HCT116 (cell line): ENCODE data around the gene LSAMP. TPM values are rescaled to one million over a fixed set of nuclear protein-coding genes. Genes with fewer than 3 reads are reported as not detected.

Experiments used
- ATAC-seq: fragments of 200-7000 bp; cut with Tn5 transposase; 2 replicates; pipeline ENCODE4 v1.9.1; 2020; ENCODE audit warnings: mild to moderate bottlenecking, moderate library complexity
- BruUV-seq: library from RNA; stranded (reverse); fragments of 400-500 nt; replicated peaks from 2 replicates; lab custom pipeline; 2021; lab: Mats Ljungman, UMichigan
- CTCF ChIA-PET: fragments of 300-600 bp; sonication (Branson Sonifier 250); formaldehyde crosslinking; loops from one replicate; lab custom pipeline; 2021; ENCODE audit warnings: antibody characterized with exemption; lab: Charles Lee
- POLR2A ChIA-PET: fragments of 300-600, 350-600 bp; sonication (Branson Sonifier 250); formaldehyde crosslinking; loops from one replicate; lab custom pipeline; 2021; ENCODE audit warnings: antibody characterized with exemption; lab: Charles Lee
- RAD21 ChIA-PET, 2 experiments: fragments of 300-600 bp; sonication (Branson Sonifier 250); formaldehyde crosslinking; loops; one replicate each; lab custom pipeline; 2023; ENCODE audit warnings: low total read pairs in 2 of 2; ENCODE audit not compliant: uncharacterized antibody in 2 of 2, unreplicated experiment in 2 of 2, low non-redundant PET in 1 of 2; lab: Charles Lee
- DNase-seq: peaks from one replicate; pipeline ENCODE4 v3.0.0-alpha.2; 2010; ENCODE audit warnings: low read depth, low spot score
- H2AFZ ChIP-seq: fragments of 200-600 bp; shearing (Covaris generic), sonication (generic); 2 replicates; pipeline ENCODE4 v1.6.1; 2017; ENCODE audit warnings: low read depth, mixed run types, mixed read lengths, antibody characterized with exemption, low read length; ENCODE audit not compliant: poor library complexity, severe bottlenecking
- H3K27ac ChIP-seq: 2 replicates; pipeline ENCODE4 v1.5.1; 2012; ENCODE audit warnings: low read depth, low read length
- H3K27me3 ChIP-seq: fragments of 200-600 bp; sonication (generic); 2 replicates; pipeline ENCODE4 v1.6.1; 2016; ENCODE audit warnings: mixed run types, low read length, mixed read lengths; ENCODE audit not compliant: insufficient read depth
- H3K36me3 ChIP-seq, 2 experiments: fragments of 200-500 bp in 1 of 2; fragments of 200-600 bp in 1 of 2; sonication (Bioruptor generic) in 1 of 2; sonication (generic) in 1 of 2; 2 replicates each; pipeline versions ENCODE4 v1.5.1 to v1.6.1; 2014 to 2016; ENCODE audit warnings: low read length in 2 of 2, inconsistent platforms in 1 of 2, mixed read lengths in 1 of 2, mixed run types in 1 of 2; ENCODE audit not compliant: insufficient read depth in 2 of 2, control insufficient read depth in 1 of 2
- H3K4me1 ChIP-seq, 2 experiments: fragments of 200-600 bp in 1 of 2; sonication (generic) in 1 of 2; 2 replicates each; pipeline versions ENCODE4 v1.5.1 to v1.6.1; 2012 to 2017; ENCODE audit warnings: low read length in 2 of 2, inconsistent platforms in 1 of 2, mild to moderate bottlenecking in 1 of 2, mixed read lengths in 1 of 2, mixed run types in 1 of 2, moderate library complexity in 1 of 2; ENCODE audit not compliant: insufficient read depth in 2 of 2, control insufficient read depth in 1 of 2
- H3K4me2 ChIP-seq: fragments of 200-600 bp; sonication (generic); 2 replicates; pipeline ENCODE4 v1.6.1; 2017; ENCODE audit warnings: mixed run types, low read length, mixed read lengths
- H3K4me3 ChIP-seq, 2 experiments: fragments of 200-600 bp in 1 of 2; sonication (generic) in 1 of 2; replicated peaks in 1 of 2; 2 replicates each; pipeline ENCODE4 v1.5.1; 2011 to 2016; ENCODE audit warnings: low read length in 2 of 2, control low read depth in 1 of 2, low read depth in 1 of 2, mild to moderate bottlenecking in 1 of 2, mixed read lengths in 1 of 2, mixed run types in 1 of 2
- H3K79me2 ChIP-seq: fragments of 200-600 bp; sonication (generic); 2 replicates; pipeline ENCODE4 v1.6.1; 2017; ENCODE audit warnings: mild to moderate bottlenecking, mixed run types, low read length, moderate library complexity, mixed read lengths; ENCODE audit not compliant: insufficient read depth
- H3K9ac ChIP-seq: fragments of 200-600 bp; sonication (generic); 2 replicates; pipeline ENCODE4 v1.6.1; 2016; ENCODE audit warnings: low read length, mixed read lengths
- H3K9me2 ChIP-seq: fragments of 200-600 bp; sonication (generic), shearing (Covaris generic); 2 replicates; pipeline ENCODE4 v1.6.1; 2017; ENCODE audit warnings: mixed run types, mild to moderate bottlenecking, moderate library complexity; ENCODE audit not compliant: insufficient read depth
- H3K9me3 ChIP-seq, 2 experiments: fragments of 200-500 bp in 1 of 2; fragments of 200-600 bp in 1 of 2; sonication (Bioruptor generic) in 1 of 2; sonication (generic) in 1 of 2; 2 replicates each; pipeline ENCODE4 v1.6.1; 2014 to 2017; ENCODE audit warnings: low read length in 2 of 2, mixed read lengths in 2 of 2, inconsistent platforms in 1 of 2, low read depth in 1 of 2, mild to moderate bottlenecking in 1 of 2, mixed run types in 1 of 2, moderate library complexity in 1 of 2; ENCODE audit not compliant: control insufficient read depth in 1 of 2, insufficient read depth in 1 of 2
- H4K20me1 ChIP-seq: fragments of 200-600 bp; sonication (generic), shearing (Covaris generic); 2 replicates; pipeline ENCODE4 v1.6.1; 2017; ENCODE audit warnings: mixed run types, mild to moderate bottlenecking, moderate library complexity; ENCODE audit not compliant: insufficient read depth
- EZH2phosphoT487 ChIP-seq: fragments of 200-600 bp; IDR thresholded peaks from 2 replicates; pipeline ENCODE4 v1.6.1; 2018; ENCODE audit warnings: antibody characterized with exemption, borderline replicate concordance
- FOSL1 ChIP-seq: IDR thresholded peaks from 2 replicates; pipeline ENCODE4 v1.6.1; 2012; ENCODE audit warnings: low read depth
- POLR2A ChIP-seq: IDR thresholded peaks from 2 replicates; pipeline ENCODE4 v1.7.0; 2011; ENCODE audit warnings: borderline replicate concordance; ENCODE audit not compliant: insufficient read depth, insufficient read length; ENCODE audit errors: extremely low read depth
- SP1 ChIP-seq: IDR thresholded peaks from 2 replicates; pipeline ENCODE4 v1.6.1; 2012; ENCODE audit warnings: low read depth
- intact Hi-C: fragments of 100-400 bp; cut with micrococcal nuclease; formaldehyde crosslinking; loops from 2 replicates; pipeline ENCODE4 v1.10.0; 2022
- total RNA-seq: library from RNA; stranded (reverse); gene quantifications from one replicate; pipeline ENCODE4 v1.2.1, GENCODE V29; 2021; ENCODE audit not compliant: unreplicated experiment
- TF ChIP-seq, protein P1 (sequence below): IDR thresholded peaks from 2 replicates; pipeline ENCODE4 v1.6.1; 2012; ENCODE audit warnings: low read depth

LSAMP gene
- total RNA-seq, 1 experiment from 2014 or later, result 0.25 TPM

DNA sequence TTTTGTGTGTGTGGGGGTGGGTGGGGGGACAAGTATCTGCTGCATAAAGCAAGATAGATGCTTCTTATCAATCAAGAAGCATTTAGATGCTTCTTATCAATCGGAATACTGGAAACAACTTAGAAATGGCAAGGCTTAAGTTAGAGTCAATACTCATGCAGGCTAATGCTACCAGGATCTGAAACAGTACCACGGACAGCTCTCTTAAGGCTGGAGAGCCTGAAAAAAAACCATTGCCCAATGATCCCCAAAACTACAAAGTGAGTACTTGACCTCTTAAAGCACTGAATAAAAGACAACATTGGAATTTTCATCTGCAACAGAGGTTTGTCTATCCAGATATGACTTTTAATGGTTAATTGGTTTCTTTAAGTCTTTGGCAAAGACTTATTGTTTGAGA is 559.7 kb downstream of the LSAMP start:
- intact Hi-C loops, result no loop called here
- TF ChIP-seq, protein P1, sequence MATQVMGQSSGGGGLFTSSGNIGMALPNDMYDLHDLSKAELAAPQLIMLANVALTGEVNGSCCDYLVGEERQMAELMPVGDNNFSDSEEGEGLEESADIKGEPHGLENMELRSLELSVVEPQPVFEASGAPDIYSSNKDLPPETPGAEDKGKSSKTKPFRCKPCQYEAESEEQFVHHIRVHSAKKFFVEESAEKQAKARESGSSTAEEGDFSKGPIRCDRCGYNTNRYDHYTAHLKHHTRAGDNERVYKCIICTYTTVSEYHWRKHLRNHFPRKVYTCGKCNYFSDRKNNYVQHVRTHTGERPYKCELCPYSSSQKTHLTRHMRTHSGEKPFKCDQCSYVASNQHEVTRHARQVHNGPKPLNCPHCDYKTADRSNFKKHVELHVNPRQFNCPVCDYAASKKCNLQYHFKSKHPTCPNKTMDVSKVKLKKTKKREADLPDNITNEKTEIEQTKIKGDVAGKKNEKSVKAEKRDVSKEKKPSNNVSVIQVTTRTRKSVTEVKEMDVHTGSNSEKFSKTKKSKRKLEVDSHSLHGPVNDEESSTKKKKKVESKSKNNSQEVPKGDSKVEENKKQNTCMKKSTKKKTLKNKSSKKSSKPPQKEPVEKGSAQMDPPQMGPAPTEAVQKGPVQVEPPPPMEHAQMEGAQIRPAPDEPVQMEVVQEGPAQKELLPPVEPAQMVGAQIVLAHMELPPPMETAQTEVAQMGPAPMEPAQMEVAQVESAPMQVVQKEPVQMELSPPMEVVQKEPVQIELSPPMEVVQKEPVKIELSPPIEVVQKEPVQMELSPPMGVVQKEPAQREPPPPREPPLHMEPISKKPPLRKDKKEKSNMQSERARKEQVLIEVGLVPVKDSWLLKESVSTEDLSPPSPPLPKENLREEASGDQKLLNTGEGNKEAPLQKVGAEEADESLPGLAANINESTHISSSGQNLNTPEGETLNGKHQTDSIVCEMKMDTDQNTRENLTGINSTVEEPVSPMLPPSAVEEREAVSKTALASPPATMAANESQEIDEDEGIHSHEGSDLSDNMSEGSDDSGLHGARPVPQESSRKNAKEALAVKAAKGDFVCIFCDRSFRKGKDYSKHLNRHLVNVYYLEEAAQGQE, result peak; percentile 58
- no peak for TF ChIP-seq EZH2phosphoT487
- peaks cover 71% of the 10 kb centered on the region for H3K27me3 ChIP-seq
- H3K4me3 ChIP-seq, result no peak overlapping the region
- no peak overlapping the region for H3K9ac ChIP-seq
- no peak overlapping the region for H2AFZ ChIP-seq
- H3K9me2 ChIP-seq, result no peaks in the 10 kb centered on the region
- no peaks in the 10 kb centered on the region for H3K79me2 ChIP-seq
- no peaks in the 10 kb centered on the region for H3K36me3 ChIP-seq
- POLR2A ChIA-PET, result no interaction called here
- no peaks in the 10 kb centered on the region for H4K20me1 ChIP-seq
- H3K4me1 ChIP-seq, result no peaks in the 10 kb centered on the region
- H3K27ac ChIP-seq, result no peak overlapping the region
- ATAC-seq (no peak), DNase-seq (no peak)
- no peaks in the 10 kb centered on the region for H3K9me3 ChIP-seq
- RAD21 ChIA-PET, result no interaction called here
- BruUV-seq, result no TSS peak
- CTCF ChIA-PET, result no interaction called here
- H3K4me2 ChIP-seq, result no peak overlapping the region

DNA sequence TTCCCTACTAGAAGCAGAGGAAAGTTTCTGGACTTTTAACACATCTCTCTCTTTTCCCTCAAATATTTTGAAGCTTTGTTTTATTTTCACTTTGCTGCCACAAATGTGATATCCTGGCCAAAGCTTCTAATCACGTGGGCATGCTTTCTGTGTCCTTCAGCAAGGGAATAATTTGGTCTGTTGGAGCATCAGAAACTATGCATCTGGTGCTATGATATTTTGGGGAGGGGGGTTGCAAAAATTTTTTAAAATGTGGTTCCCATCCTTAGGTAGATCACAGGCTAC is 567.7 kb downstream of the LSAMP start:
- no peak overlapping the region for H3K27ac ChIP-seq
- ChIA-PET POLR2A (no interaction called here), CTCF (no interaction called here), RAD21 (no interaction called here)
- H3K4me2 ChIP-seq, result no peak overlapping the region
- intact Hi-C loops, result no loop called here
- BruUV-seq, result no TSS peak
- H3K4me3 ChIP-seq, result no peak overlapping the region
- H2AFZ ChIP-seq, result no peak overlapping the region
- H3K9me3 ChIP-seq, result no peaks in the 10 kb centered on the region
- H3K9ac ChIP-seq, result no peak overlapping the region
- no peak for ATAC-seq
- DNase-seq, result no peak
- peaks cover 28% of the 10 kb centered on the region; the same call in 1 of the 2 replicates for H3K27me3 ChIP-seq
- no peaks in the 10 kb centered on the region for H4K20me1 ChIP-seq
- TF ChIP-seq SP1, result no peak
- TF ChIP-seq, protein P1, result no peak
- no peak for TF ChIP-seq POLR2A
- no peak for TF ChIP-seq FOSL1
- H3K9me2 ChIP-seq, result no peaks in the 10 kb centered on the region
- no peaks in the 10 kb centered on the region for H3K4me1 ChIP-seq
- no peaks in the 10 kb centered on the region for H3K36me3 ChIP-seq
- H3K79me2 ChIP-seq, result no peaks in the 10 kb centered on the region
